ENCODE measurements around the gene THEMIS.

- TF ChIP-seq, protein P1, sequence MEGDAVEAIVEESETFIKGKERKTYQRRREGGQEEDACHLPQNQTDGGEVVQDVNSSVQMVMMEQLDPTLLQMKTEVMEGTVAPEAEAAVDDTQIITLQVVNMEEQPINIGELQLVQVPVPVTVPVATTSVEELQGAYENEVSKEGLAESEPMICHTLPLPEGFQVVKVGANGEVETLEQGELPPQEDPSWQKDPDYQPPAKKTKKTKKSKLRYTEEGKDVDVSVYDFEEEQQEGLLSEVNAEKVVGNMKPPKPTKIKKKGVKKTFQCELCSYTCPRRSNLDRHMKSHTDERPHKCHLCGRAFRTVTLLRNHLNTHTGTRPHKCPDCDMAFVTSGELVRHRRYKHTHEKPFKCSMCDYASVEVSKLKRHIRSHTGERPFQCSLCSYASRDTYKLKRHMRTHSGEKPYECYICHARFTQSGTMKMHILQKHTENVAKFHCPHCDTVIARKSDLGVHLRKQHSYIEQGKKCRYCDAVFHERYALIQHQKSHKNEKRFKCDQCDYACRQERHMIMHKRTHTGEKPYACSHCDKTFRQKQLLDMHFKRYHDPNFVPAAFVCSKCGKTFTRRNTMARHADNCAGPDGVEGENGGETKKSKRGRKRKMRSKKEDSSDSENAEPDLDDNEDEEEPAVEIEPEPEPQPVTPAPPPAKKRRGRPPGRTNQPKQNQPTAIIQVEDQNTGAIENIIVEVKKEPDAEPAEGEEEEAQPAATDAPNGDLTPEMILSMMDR (conservative IDR thresholded peaks at IDR 0.05; ENCODE audit: low read depth, low read length) = no peak
- TF ChIP-seq EZH2 (IDR thresholded peaks at IDR 0.05; ENCODE audit: borderline replicate concordance, low read depth, low read length, poor library complexity, severe bottlenecking) = no peak
These were observed 23.6 kb upstream of the THEMIS start for GRCh38 chr6:127924440-127924839.

All from A673 (cell line).